Stimulated activated CD4-positive, alpha-beta T cell treated with anti-CD3 and anti-CD28 coated beads, Interleukin-1b, Interleukin-23, amount 100 ng/mL, for 48 hours (primary cell): Measurements from ENCODE around the gene LARGE1.

ENCODE experiments used
- DNase-seq: peaks from one replicate; pipeline ENCODE4 v3.0.0-alpha.2; 2020

Gene LARGE1

GRCh38 chr22:33706100-33706499 is 214.2 kb downstream of the LARGE1 start:
- DNase-seq, result no peak

- DNase-seq, result no peak
These were observed 221.1 kb downstream of the LARGE1 start for GRCh38 chr22:33699176-33699575.

DNA sequence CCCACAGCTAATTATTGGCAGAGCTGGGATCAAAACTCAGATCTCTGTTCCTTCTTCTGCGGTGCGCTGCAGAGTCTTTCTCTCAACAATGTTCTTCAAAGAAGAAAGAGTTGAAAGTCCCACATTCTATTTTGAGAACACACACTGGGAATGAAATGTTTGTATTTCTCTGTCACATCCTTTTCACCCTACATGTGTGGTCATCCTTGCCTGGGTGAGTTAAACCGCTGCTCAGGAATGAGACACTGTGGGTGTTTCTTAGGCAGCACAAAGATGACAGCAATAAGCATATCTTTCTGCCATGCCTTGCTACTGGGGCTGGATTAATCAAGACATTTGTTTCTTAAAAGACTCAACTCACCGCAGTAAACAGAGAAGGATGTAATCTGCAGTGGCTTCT is 222.6 kb downstream of the LARGE1 start:
- DNase-seq, result no peak

DNA sequence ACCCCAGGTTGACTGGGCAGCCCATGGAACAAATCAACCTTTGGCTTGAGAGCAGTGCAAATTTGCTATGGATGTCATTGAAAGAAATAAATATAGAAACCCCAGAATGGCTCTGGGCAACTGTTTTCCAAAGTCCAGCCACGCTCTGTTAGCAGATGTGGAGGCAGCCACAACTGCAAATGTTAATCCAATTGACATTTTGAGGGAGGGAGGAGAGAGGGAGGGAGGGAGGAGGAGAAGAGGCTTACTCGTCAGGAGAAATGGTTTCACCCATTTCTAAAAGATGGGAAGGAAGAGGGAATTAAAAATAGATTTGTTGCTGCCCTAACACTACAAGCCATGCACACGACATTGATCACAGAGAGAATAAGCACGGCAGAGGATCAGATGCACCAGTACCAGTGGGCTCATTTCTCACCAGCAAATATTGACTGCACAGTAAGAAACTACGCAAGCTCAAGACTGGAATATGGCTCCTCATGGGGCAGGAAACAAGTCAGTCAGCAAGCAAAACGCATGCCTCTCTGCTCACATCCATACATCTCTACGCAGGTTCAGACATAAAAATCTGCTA is 229.1 kb downstream of the LARGE1 start:
- no peak for DNase-seq

GRCh38 chr22:33688903-33689302 is 231.4 kb downstream of the LARGE1 start:
- no peak for DNase-seq

GRCh38 chr22:33687464-33687863 is 232.8 kb downstream of the LARGE1 start:
- no peak for DNase-seq

DNA sequence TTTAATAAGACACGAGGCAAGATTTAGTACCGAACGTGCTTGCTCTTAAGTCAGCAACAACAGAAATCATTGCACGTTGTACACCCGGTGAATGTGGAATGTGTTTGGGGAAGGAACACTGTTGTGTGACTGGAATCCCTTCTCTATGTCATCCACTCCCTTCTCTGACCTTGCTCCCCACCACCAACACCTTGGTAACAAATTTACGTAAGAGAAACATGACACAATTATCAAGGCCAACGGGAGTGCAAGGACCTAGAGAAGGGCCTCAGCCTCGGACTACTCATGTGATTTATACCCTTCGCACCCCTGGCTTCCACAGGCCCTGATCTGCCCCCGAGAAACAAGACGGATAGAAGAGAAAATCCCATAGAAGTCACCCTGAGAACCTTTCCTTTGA is 236.2 kb downstream of the LARGE1 start:
- no peak for DNase-seq

GRCh38 chr22:33682927-33683326 is 237.3 kb downstream of the LARGE1 start:
- no peak for DNase-seq

DNA sequence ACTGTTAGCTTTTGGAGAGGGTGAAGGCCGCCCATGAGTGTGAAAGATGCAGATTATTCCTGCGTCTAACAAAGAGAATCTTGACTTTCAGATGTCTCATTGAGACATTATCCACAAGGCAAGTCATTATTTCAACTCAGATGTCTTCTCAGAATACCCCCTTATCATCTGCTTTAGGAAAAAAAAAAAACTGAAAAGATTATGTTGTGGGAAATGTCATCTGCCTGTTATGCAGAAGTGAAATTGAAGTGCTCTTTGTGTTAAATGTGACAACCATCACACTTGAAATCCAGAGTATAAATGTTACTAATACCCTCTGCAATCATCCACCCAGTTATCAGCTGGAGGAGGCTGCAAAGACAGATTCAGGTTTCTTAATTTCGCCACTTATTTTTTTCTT is 239.6 kb downstream of the LARGE1 start:
- no peak for DNase-seq

DNA sequence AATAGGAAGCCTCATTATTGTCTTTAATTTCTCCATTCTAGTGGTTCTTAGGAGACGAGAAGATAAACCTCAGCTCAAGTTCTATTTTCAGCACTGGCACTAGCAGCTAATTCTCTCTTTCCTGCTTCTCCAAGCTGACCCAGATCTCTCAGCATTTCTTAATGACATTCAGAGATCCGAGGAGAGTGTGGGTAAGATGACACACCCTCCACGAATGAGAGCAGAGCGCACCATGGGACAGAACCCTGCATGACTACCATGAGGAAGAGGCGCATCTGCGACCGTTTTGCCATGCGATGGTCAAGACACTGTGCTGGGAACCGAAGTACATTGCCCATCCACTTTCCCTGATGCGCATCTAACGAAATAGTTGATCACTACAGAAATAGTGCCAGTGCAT is 241.8 kb downstream of the LARGE1 start:
- no peak for DNase-seq

- no peak for DNase-seq
These were observed 242.7 kb downstream of the LARGE1 start for GRCh38 chr22:33677536-33677935.

DNA sequence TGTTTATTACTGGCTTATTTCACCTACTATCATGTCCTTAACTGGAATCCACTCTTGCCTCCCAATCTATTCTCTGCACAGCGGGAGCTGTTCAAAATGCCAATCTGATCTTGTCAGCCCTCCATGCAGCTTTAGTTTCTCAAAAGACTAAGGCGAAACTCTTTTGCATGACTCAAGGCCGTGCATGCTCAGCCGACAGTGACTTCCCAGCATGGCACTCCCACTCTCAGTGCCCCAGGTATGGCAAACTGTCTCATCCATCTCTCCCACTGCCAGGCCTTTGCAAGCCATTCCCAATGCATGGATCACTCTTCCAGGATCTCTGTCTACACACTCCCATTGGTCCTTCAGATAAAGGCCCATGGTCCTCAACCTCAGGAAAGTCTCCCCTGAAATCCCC is 245.9 kb downstream of the LARGE1 start:
- no peak for DNase-seq

DNA sequence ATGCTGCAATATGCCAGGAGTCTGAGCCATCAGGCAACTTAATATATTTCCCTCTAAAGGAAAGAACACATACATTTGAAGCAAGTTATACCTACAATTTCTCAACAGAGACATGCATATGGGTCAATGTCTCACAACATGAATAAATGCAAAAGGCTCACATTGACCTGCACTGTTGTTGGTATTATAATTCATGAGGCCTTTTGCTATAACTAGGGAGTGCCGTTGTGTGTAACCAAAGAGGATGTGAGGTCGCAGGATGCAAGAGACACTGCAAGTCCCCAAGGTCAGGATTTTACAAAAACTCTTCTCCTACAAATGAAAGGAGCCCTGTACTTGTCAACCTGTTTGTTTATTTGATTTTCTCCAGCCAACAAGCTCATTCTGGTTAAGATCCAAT is 250.5 kb downstream of the LARGE1 start:
- DNase-seq, result no peak

DNA sequence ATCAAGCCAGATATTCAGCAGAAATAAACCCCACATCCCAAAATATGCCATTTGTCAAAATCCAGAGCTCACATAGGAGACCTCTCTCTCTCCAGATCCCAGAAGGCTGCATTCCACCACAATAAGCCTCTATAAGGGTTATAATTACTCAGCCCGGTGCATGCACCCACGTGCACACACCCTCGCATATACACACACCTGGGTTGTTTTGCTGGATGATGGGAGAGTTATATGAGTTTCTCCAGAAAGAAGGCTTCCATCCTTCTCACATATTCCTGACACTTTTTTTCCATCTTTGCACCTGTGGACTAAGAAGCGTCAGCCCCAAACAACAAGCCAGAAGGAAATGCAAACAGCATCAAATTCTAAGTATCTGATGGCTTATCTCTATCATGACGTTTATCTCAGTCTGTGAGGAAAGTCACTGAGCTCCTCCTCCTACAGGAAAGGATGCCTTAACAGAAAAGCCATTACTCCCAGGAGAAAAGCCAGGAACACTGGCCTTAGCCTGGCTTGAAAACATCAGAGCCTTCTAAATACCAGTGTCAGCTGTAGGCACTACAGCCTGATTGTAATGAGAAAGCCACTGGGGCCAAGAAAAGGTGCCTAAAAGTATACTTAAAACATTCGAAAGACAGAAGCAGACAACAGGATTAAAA is 253.2 kb downstream of the LARGE1 start:
- no peak for DNase-seq

- no peak for DNase-seq
These were observed 253.9 kb downstream of the LARGE1 start for GRCh38 chr22:33666279-33666960.

GRCh38 chr22:33659448-33659847 is 260.8 kb downstream of the LARGE1 start:
- DNase-seq, result no peak

DNA sequence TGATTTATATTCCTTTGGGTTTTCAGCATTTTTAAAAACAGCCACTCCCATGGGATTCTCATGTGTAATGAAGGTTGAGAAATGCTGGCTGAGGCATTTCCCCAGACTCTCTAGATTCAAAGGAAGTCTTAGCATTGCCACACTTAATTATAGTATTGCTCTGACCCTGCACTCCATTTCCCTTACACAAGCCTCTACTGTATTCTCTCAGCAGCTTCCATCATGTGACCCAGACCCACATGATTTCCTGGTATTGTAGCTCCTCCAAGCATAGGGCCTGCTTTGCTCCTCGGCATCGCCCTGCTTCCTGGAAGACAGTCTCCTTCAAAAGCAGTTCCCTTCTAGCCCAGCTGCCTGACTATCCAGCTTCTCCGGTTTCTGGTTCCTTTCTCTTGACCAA is 261.5 kb downstream of the LARGE1 start:
- no peak for DNase-seq

DNA sequence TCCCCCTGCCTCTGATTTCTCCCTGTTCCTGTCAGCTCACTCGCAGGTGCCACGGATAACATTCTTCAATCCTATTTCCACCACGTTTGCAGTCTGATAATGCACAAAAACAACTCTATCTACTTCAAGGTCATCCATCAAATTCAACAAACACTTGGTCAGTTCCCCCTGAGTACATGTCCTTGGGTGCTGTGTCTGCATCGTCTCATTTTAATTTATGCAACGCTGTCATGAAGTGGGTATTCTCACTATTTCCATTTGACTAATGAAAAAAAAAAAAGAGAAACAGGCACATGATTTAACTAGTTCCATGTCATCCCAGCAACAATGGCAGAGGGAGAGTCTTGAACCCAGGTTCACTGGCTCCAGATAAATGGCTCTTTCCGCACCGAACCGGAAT is 262.6 kb downstream of the LARGE1 start:
- DNase-seq, result no peak

DNA sequence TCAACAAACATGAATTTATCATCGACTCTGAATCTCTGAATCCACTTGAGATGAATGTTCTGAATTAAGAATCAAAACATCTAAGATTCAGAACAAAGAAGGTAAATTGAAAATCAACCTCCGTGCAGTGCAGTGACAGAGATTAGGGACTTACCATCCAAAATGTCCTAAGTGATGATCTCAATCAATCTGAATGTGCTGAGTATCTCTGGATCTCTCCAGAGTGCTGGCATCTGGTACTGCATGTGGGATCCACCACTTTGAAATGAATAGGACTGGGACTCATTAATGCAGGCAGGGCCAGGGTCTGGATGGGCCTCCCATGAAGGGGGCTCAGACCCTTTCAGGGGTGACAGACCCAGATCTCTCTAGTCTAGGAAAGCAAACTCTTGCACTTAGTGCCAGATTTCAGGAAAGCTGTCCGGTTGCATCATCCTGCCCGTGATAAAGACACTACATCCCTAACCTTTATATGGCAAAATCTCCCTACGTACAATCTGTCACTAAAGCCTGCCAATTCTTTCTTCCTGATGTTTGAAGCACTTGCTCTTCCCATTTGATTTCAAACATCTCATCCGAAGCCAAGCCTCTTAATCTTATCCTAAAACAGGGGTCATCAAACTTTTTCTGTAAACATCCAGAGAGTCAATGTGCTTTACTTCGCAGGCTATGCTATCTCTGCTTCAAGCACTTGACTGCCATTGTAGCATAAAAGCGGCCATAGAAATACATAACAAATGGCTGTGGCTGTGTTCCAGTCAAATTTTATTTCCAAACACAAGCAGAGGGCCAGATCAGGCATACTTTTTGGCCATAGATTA is 263.3 kb downstream of the LARGE1 start:
- no peak for DNase-seq

DNA sequence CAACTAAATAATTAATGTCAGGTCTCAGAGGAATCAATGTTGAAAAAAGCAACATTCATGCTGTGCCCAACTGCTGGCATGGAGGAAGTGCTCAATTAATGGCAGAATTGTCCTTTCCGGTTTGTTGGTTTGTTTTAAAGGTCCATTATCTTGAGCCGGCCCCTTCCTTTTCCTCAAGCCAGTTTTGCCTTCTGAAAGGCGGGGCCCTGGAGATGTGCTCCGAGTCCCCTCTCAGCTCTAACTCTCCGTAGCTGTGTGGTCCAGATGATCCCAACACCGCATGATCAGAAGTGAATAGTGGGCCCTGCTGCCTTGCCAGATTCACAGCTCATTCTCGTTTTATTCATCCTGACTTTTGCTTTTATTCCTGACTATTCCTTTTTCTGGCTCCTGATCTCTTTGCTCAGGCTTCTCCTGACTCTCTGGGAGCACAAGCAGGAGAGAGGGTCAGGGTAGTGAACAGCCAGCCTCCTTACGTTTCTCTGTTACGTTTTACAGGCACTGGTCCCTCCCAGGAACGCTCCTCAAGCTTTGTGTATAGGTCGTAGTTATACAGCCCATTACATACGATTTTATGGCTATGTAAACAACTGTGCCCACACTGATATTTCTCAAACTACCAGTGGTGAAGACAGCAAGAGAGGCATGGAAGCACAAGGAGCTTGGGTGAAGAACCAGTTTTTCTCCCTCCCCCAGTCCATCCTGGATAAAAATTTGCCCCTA is 265.9 kb downstream of the LARGE1 start:
- no peak for DNase-seq

DNA sequence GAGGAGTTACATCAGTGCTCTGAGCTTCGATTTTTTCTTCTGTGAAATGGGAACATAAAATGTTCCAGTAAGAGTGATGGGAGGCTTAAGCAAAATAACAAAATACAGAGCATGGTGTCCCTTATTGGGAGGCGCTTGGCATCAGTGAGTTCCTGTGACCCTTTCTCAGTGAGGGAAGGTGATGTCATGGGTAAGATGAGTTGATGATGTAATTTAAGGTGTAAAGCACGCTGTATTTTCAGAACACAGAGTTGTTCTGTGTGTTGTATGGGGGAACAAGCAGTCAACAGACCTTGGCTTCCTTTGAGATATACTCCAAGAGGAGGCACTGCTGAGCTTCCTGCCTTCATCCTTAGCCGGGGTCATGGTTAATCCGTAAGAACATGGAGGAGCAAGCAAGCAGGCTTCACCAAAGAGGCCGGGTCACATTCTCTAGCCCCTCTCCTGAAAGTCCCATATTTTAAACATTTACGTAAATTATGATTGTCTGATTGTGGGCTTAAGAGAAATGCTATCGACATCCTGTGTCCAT is 266.7 kb downstream of the LARGE1 start:
- DNase-seq, result no peak

- DNase-seq, result no peak
These were observed 267.7 kb downstream of the LARGE1 start for GRCh38 chr22:33652615-33653014.

DNA sequence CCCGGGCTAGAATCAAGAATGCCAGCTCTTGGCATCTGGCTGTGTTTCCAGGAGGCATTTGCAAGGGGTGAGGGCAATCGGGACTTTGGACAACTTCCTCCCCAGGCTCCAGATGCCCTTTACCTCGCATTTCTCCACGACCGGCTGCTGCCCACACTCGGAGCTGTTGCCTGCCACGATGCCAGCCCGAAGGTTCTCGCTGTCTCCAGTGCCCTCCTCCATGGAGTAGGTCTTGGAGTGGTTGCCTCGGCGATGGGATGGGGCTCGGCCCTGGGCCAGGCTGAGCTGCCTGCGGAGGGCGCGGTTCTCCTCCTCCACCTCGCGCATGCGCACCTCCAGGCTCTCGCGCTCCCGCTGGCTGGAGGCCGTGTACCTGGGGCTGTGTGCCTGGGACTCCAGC is 270.0 kb downstream of the LARGE1 start:
- no peak for DNase-seq
